ENCODE results near the gene OSBPL1A. TPM values are rescaled to one million over a fixed set of nuclear protein-coding genes. Genes with fewer than 3 reads are reported as not detected.

Gene OSBPL1A
- polyA plus RNA-seq (2012; ENCODE audit: insufficient read depth, insufficient read length, low read depth): 14.4 TPM

GRCh38 chr18:24397694-24398368 is at the start of gene OSBPL1A:
Gene OSBPL1A (minus strand): TSS chr18:24397824. CDS start chr18:24377533, 20,291 bp downstream.
- peak; percentile 93 for DNase-seq
- Histone ChIP-seq H3K27me3 (no peaks in the 10 kb centered on the region), H3K4me3 (ENCODE audit: low read depth, low read length) (peak within 1 kb of the TSS; percentile 77), H3K9me3 (no peaks in the 10 kb centered on the region), H3K36me3 (peaks cover 3% of the 10 kb centered on the region; the same call in 1 of the 2 replicates), H3K4me1 (no peaks in the 10 kb centered on the region)
- TF ChIP-seq CTCF (IDR thresholded peaks at IDR 0.05; ENCODE audit: low read depth, low read length): no peak

GRCh38 chr18:24446953-24447538 is 49.4 kb upstream of the OSBPL1A start:
- Histone ChIP-seq H3K4me1 (no peaks in the 10 kb centered on the region), H3K4me3 (ENCODE audit: low read depth, low read length) (no peak overlapping the region), H3K9me3 (no peaks in the 10 kb centered on the region), H3K27me3 (no peaks in the 10 kb centered on the region), H3K36me3 (no peaks in the 10 kb centered on the region)
- DNase-seq: no peak
- no peak for TF ChIP-seq CTCF (IDR thresholded peaks at IDR 0.05; ENCODE audit: low read depth, low read length)

GRCh38 chr18:24446453-24446852 is 48.8 kb upstream of the OSBPL1A start:
- H3K9me3 ChIP-seq: no peaks in the 10 kb centered on the region
- no peaks in the 10 kb centered on the region for H3K27me3 ChIP-seq
- no peaks in the 10 kb centered on the region for H3K36me3 ChIP-seq
- no peak overlapping the region for H3K4me3 ChIP-seq (ENCODE audit: low read depth, low read length)
- TF ChIP-seq CTCF (IDR thresholded peaks at IDR 0.05; ENCODE audit: low read depth, low read length): no peak
- no peak for DNase-seq
- no peaks in the 10 kb centered on the region for H3K4me1 ChIP-seq

GRCh38 chr18:24443870-24444269 is 46.2 kb upstream of the OSBPL1A start:
- Histone ChIP-seq H3K4me1 (no peaks in the 10 kb centered on the region), H3K27me3 (no peaks in the 10 kb centered on the region), H3K4me3 (ENCODE audit: low read depth, low read length) (no peak overlapping the region), H3K36me3 (no peaks in the 10 kb centered on the region), H3K9me3 (no peaks in the 10 kb centered on the region)
- TF ChIP-seq CTCF (IDR thresholded peaks at IDR 0.05; ENCODE audit: low read depth, low read length): no peak
- DNase-seq: no peak

GRCh38 chr18:24436939-24437338 is 39.3 kb upstream of the OSBPL1A start:
- Histone ChIP-seq H3K27me3 (no peaks in the 10 kb centered on the region), H3K9me3 (no peaks in the 10 kb centered on the region), H3K4me3 (ENCODE audit: low read depth, low read length) (no peak overlapping the region), H3K4me1 (no peaks in the 10 kb centered on the region), H3K36me3 (no peaks in the 10 kb centered on the region)
- no peak for DNase-seq
- no peak for TF ChIP-seq CTCF (IDR thresholded peaks at IDR 0.05; ENCODE audit: low read depth, low read length)

- Histone ChIP-seq H3K4me3 (ENCODE audit: low read depth, low read length) (no peak overlapping the region), H3K27me3 (no peaks in the 10 kb centered on the region), H3K36me3 (no peaks in the 10 kb centered on the region), H3K4me1 (no peaks in the 10 kb centered on the region), H3K9me3 (no peaks in the 10 kb centered on the region)
- no peak for TF ChIP-seq CTCF (IDR thresholded peaks at IDR 0.05; ENCODE audit: low read depth, low read length)
- DNase-seq: no peak
Observed at GRCh38 chr18:24432618-24433017, 35.0 kb upstream of the OSBPL1A start.
